H4 (cell line): ENCODE results near the gene PROP1. TPM values are rescaled to one million over a fixed set of nuclear protein-coding genes. Genes with fewer than 3 reads are reported as not detected.
"Not testable (repeated sequence)": the region's sequence is repeated elsewhere in the genome, so short reads cannot be mapped to it uniquely, and the experiment has no call there.

Experiments
- DNase-seq: peaks from one replicate; pipeline ENCODE4 v3.0.0-alpha.2; 2015; ENCODE audit warnings: low spot score
- total RNA-seq: library from RNA; depleted of rRNA; stranded (reverse); fragments of >200 nt; shearing (Covaris generic); gene quantifications from 2 replicates; pipeline ENCODE4 v1.2.3, GENCODE V29; 2014; rRNA removed

The PROP1 gene
- total RNA-seq, 1 experiment from 2014 or later, result not detected

GRCh38 chr5:177945601-177946283 is 50.3 kb downstream of the PROP1 start:
- not testable (repeated sequence) for DNase-seq

DNA sequence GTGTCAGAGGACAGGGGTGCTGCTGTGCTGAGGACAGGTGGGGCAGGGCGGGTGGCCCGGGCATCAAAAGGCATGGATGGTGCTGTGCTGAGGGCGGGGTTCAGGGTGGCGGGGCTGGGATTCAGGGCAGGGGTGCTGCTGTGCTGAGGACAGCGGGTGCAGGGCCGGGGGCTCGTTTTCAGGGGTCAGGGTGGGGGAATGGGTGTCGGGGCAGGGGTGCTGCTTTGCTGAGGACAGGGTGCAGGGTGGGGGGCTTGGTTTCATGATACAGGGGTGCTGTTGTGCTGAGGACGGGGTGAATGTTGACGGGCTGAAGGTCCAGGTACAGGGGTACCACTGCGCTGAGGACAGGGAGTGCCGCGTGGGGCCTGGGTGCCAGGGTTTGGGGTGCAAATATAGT is 50.9 kb downstream of the PROP1 start:
- not testable (repeated sequence) for DNase-seq

- DNase-seq, result not testable (repeated sequence)
Observed at GRCh38 chr5:177943805-177944736, 52.0 kb downstream of the PROP1 start.

GRCh38 chr5:177942896-177943295 is 53.1 kb downstream of the PROP1 start:
- not testable (repeated sequence) for DNase-seq

Other genes with a start within 250 kb of the PROP1 start
- gene FAM153A, start 213.3 kb downstream of the PROP1 start, total RNA-seq, result 0.02 TPM in 1 of 2 replicates, not detected in the other
- gene N4BP3, start 117.3 kb upstream of the PROP1 start, total RNA-seq, result 0.25 and 0.39 TPM in 2 replicates
- gene RMND5B, start 134.8 kb upstream of the PROP1 start, total RNA-seq, result 33.8 and 39.6 TPM in 2 replicates
- 561 and 591 TPM in 2 replicates for gene NHP2, start 157.6 kb upstream of the PROP1 start, total RNA-seq
- not detected in 2 replicates for gene GMCL2, start 191.1 kb upstream of the PROP1 start, total RNA-seq
- 138 and 184 TPM in 2 replicates for gene HNRNPAB, start 208.3 kb upstream of the PROP1 start, total RNA-seq
- 14.4 and 16.3 TPM in 2 replicates for gene PHYKPL, start 236.6 kb upstream of the PROP1 start, total RNA-seq